H1 (cell line): ENCODE measurements around the gene JADE1. TPM values are rescaled to one million over a fixed set of nuclear protein-coding genes. Genes with fewer than 3 reads are reported as not detected.

Experiments
- CTCF ChIA-PET: fragments of 300-600 bp; sonication (Branson Sonifier 250); formaldehyde crosslinking; loops from one replicate; lab custom pipeline; 2021; ENCODE audit not compliant: partially characterized antibody; lab: Charles Lee
- POLR2A ChIA-PET: fragments of 300-600 bp; sonication (Branson Sonifier 250); formaldehyde crosslinking; loops from one replicate; lab custom pipeline; 2021; ENCODE audit warnings: inconsistent platforms; ENCODE audit not compliant: partially characterized antibody; lab: Charles Lee
- DNase-seq, 2 experiments: peaks; one replicate each; pipeline versions ENCODE4 v3.0.0 to v3.0.0-alpha.2; 2010 to 2022; ENCODE audit warnings: low spot score in 2 of 2, low read depth in 1 of 2, mixed read lengths in 1 of 2
- FAIRE-seq: peaks from 2 replicates; lab custom pipeline; 2011; peaks lifted over from hg19 to GRCh38; lab: Jason Lieb, UNC
- H2AFZ ChIP-seq: 2 replicates; pipeline ENCODE4 v1.8.1; 2012; ENCODE audit warnings: low read length, inconsistent platforms
- H2AK5ac ChIP-seq: 2 replicates; pipeline ENCODE4 v1.6.1; 2013; ENCODE audit warnings: low read depth, low read length
- H2BK120ac ChIP-seq: replicated peaks from 2 replicates; pipeline ENCODE3; 2013; ENCODE audit warnings: low read depth, low read length, inconsistent platforms
- H2BK12ac ChIP-seq: 2 replicates; pipeline ENCODE4 v1.6.1; 2013; ENCODE audit warnings: low read depth, low read length
- H2BK15ac ChIP-seq: 2 replicates; pipeline ENCODE4 v1.6.1; 2013; ENCODE audit warnings: low read length
- H2BK20ac ChIP-seq: 2 replicates; pipeline ENCODE4 v1.6.1; 2013; ENCODE audit warnings: low read length
- H2BK5ac ChIP-seq: 2 replicates; pipeline ENCODE4 v1.6.1; 2013; ENCODE audit warnings: low read depth, low read length
- H3K14ac ChIP-seq: 2 replicates; pipeline ENCODE4 v1.6.1; 2013; ENCODE audit warnings: inconsistent platforms; ENCODE audit not compliant: insufficient read length
- H3K18ac ChIP-seq: 2 replicates; pipeline ENCODE4 v1.6.1; 2013; ENCODE audit warnings: low read length; ENCODE audit errors: extremely low read depth
- H3K23ac ChIP-seq: 2 replicates; pipeline ENCODE4 v1.6.1; 2013; ENCODE audit warnings: inconsistent platforms; ENCODE audit not compliant: insufficient read length
- H3K23me2 ChIP-seq: 2 replicates; pipeline ENCODE4 v1.6.1; 2013; ENCODE audit warnings: low read depth, low read length
- H3K27ac ChIP-seq: 2 replicates; pipeline ENCODE4 v1.6.1; 2011; ENCODE audit warnings: low read depth, low read length, inconsistent platforms
- H3K27me3 ChIP-seq, 4 experiments: replicated peaks in 1 of 4; 1 replicate in 1 of 4; 2 replicates in 3 of 4; pipeline versions ENCODE4 v1.6.1 to v1.8.1; 2011 to 2013; ENCODE audit warnings: low read length in 3 of 4, mild to moderate bottlenecking in 3 of 4, inconsistent platforms in 2 of 4, mixed read lengths in 2 of 4, moderate library complexity in 1 of 4; ENCODE audit not compliant: control insufficient read depth in 3 of 4, insufficient read depth in 3 of 4; ENCODE audit errors: extremely low read depth in 1 of 4
- H3K36me3 ChIP-seq, 4 experiments: 2 replicates each; pipeline versions ENCODE4 v1.6.1 to v1.8.1; 2011 to 2013; ENCODE audit warnings: mild to moderate bottlenecking in 4 of 4, low read length in 3 of 4, moderate library complexity in 2 of 4, control low read depth in 1 of 4, inconsistent platforms in 1 of 4; ENCODE audit not compliant: insufficient read depth in 4 of 4, control insufficient read depth in 2 of 4
- H3K4ac ChIP-seq: replicated peaks from 2 replicates; pipeline ENCODE3; 2013; ENCODE audit warnings: low read length, low read depth, mixed read lengths, inconsistent platforms; ENCODE audit not compliant: insufficient read length
- H3K4me1 ChIP-seq, 4 experiments: replicated peaks in 1 of 4; 1 replicate in 1 of 4; 2 replicates in 3 of 4; pipeline versions ENCODE4 v1.6.1 to v1.8.1; 2011 to 2013; ENCODE audit warnings: low read length in 3 of 4, inconsistent platforms in 2 of 4, mixed read lengths in 1 of 4; ENCODE audit not compliant: insufficient read depth in 4 of 4, control insufficient read depth in 3 of 4
- H3K4me2 ChIP-seq, 2 experiments: 2 replicates each; pipeline versions ENCODE4 v1.6.1 to v1.8.1; 2011 to 2013; ENCODE audit warnings: low read depth in 2 of 2, low read length in 2 of 2, control low read depth in 1 of 2, inconsistent platforms in 1 of 2, mild to moderate bottlenecking in 1 of 2; ENCODE audit not compliant: insufficient read depth in 1 of 2
- H3K4me3 ChIP-seq, 4 experiments: fragments of 200-600, 300-600 bp in 1 of 4; sonication (generic), shearing (Covaris generic), sonication (Bioruptor Twin) in 1 of 4; 2 replicates each; pipeline versions ENCODE4 v1.5.1 to v1.8.1; 2011 to 2016; ENCODE audit warnings: low read length in 4 of 4, low read depth in 3 of 4, control low read depth in 2 of 4, inconsistent platforms in 2 of 4, mild to moderate bottlenecking in 2 of 4, mixed read lengths in 1 of 4, moderate library complexity in 1 of 4; ENCODE audit not compliant: insufficient read depth in 2 of 4; ENCODE audit errors: extremely low read depth in 1 of 4
- H3K56ac ChIP-seq: replicated peaks from 2 replicates; pipeline ENCODE3; 2013; ENCODE audit warnings: low read depth, mild to moderate bottlenecking, mixed read lengths, low read length, inconsistent platforms; ENCODE audit not compliant: insufficient read length
- H3K79me1 ChIP-seq: 2 replicates; pipeline ENCODE4 v1.6.1; 2013; ENCODE audit warnings: low read depth, low read length, control low read depth
- H3K79me2 ChIP-seq, 2 experiments: 2 replicates each; pipeline versions ENCODE4 v1.6.1 to v1.8.1; 2012 to 2013; ENCODE audit warnings: low read length in 2 of 2, mild to moderate bottlenecking in 2 of 2, inconsistent platforms in 1 of 2; ENCODE audit not compliant: insufficient read depth in 2 of 2, control insufficient read depth in 1 of 2
- H3K9ac ChIP-seq, 4 experiments: replicated peaks in 1 of 4; 1 replicate in 1 of 4; 2 replicates in 3 of 4; pipeline versions ENCODE4 v1.6.1 to v1.8.1; 2011 to 2013; ENCODE audit warnings: low read depth in 3 of 4, low read length in 3 of 4, control low read depth in 2 of 4, mild to moderate bottlenecking in 2 of 4, moderate library complexity in 2 of 4, inconsistent platforms in 1 of 4; ENCODE audit errors: extremely low read depth in 1 of 4
- H3K9me3 ChIP-seq, 2 experiments: 2 replicates each; pipeline versions ENCODE4 v1.6.1 to v1.8.1; 2012 to 2013; ENCODE audit warnings: mild to moderate bottlenecking in 2 of 2, moderate library complexity in 2 of 2, control low read depth in 1 of 2, inconsistent platforms in 1 of 2, low read depth in 1 of 2, low read length in 1 of 2, mixed read lengths in 1 of 2; ENCODE audit not compliant: insufficient read depth in 2 of 2
- H4K20me1 ChIP-seq, 2 experiments: replicated peaks in 1 of 2; 2 replicates each; pipeline versions ENCODE3 to v1.8.1; 2011 to 2013; ENCODE audit warnings: inconsistent platforms in 2 of 2, low read length in 2 of 2, mild to moderate bottlenecking in 1 of 2; ENCODE audit not compliant: insufficient read depth in 2 of 2, control insufficient read depth in 1 of 2
- H4K5ac ChIP-seq: 2 replicates; pipeline ENCODE4 v1.6.1; 2013; ENCODE audit warnings: low read length, low read depth, mixed read lengths, inconsistent platforms; ENCODE audit not compliant: insufficient read length
- H4K8ac ChIP-seq: 2 replicates; pipeline ENCODE4 v1.8.0; 2013; ENCODE audit warnings: mild to moderate bottlenecking, moderate library complexity, low read length, inconsistent platforms; ENCODE audit not compliant: insufficient read depth; ENCODE audit errors: extremely low read depth
- H4K91ac ChIP-seq: replicated peaks from 2 replicates; pipeline ENCODE3; 2013; ENCODE audit warnings: low read length, mixed read lengths, inconsistent platforms; ENCODE audit not compliant: insufficient read length
- CEBPB ChIP-seq: IDR thresholded peaks from 2 replicates; pipeline ENCODE4 v1.6.1; 2012; ENCODE audit warnings: low read depth, low read length
- WGBS, 2 experiments: shearing (Covaris generic) in 1 of 2; methylation state at CpG; one replicate each; pipeline versions ENCODE4 v1.1.6 to v1.1.7; 2013 to 2015; ENCODE audit warnings: low lambda C conversion rate in 2 of 2, mixed read lengths in 2 of 2, inconsistent platforms in 1 of 2, low coverage in 1 of 2, missing lambda C conversion rate in 1 of 2; ENCODE audit not compliant: insufficient replicate concordance in 2 of 2, insufficient coverage in 1 of 2, insufficient read length in 1 of 2; ENCODE audit errors: extremely low coverage in 1 of 2, missing lambda C conversion rate in 1 of 2; 5-methylcytosine and 5-hydroxymethylcytosine counted together
- polyA plus RNA-seq, 7 experiments: library from polyadenylated mRNA; depleted of rRNA in 3 of 7; stranded (reverse) in 5 of 7; unstranded in 2 of 7; fragments of >200 nt in 5 of 7; fragments of 200-250 nt in 2 of 7; gene quantifications; 1 replicate in 5 of 7; 2 replicates in 1 of 7; 4 replicates in 1 of 7; pipeline versions ENCODE4 v1.2.1 to v1.2.3, GENCODE V29; 2011 to 2013; ENCODE audit warnings: missing spikeins in 2 of 7, mixed read lengths in 2 of 7
- total RNA-seq: library from RNA; stranded (reverse); fragmentation: NEBNext Ultra II Directional; extraction: Animal tissue kit (Norgen Biotek cat#: 25700); gene quantifications from 2 replicates; pipeline ENCODE4 v1.2.1, GENCODE V29; 2021
- TF ChIP-seq, protein P1 (sequence below): IDR thresholded peaks from 2 replicates; pipeline ENCODE4 v1.6.1; 2012; ENCODE audit warnings: low read length, inconsistent platforms

Gene JADE1
- total and polyA plus RNA-seq, 2 of the 8 experiments (the other 6 are each of a cell fraction or from before 2014, with no cell fraction given) = 37.7 to 213 TPM

DNA sequence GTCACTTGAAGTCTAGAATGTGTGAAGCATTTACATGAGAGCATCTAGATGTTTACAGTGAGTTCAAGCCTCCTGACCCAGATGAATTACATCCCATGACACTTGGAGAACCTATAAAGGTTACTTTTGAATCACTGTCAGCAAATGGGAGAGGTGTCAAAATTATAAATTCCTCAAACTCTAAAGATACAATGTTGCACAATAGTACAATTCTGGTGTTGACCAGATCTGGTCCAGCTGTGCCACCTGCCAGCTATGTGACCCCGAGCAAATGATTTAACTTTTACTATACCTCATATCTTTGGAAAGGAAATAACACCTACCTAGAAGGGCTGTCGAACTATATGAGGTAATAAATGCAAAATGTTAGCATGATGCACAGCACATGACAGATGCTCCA, 69.8 kb downstream of the JADE1 start:
- H3K79me2 ChIP-seq = no peaks in the 10 kb centered on the region
- H3K36me3 ChIP-seq = peaks cover 0 to 6% (median 1%) of the 10 kb centered on the region in 4 experiments; a peak in 2 of 8 replicates
- H2AFZ ChIP-seq = no peak overlapping the region
- DNase-seq = no peak
- no peak overlapping the region for H2BK15ac ChIP-seq
- no peak overlapping the region for H2BK20ac ChIP-seq
- H3K4ac ChIP-seq = no peak overlapping the region
- no peaks in the 10 kb centered on the region for H4K20me1 ChIP-seq
- H2BK5ac ChIP-seq = no peak overlapping the region
- no peak overlapping the region for H3K23ac ChIP-seq
- H3K4me1 ChIP-seq = no peaks in the 10 kb centered on the region
- no peaks in the 10 kb centered on the region for H3K27me3 ChIP-seq
- no peak overlapping the region for H3K27ac ChIP-seq
- H2BK12ac ChIP-seq = no peak overlapping the region
- no peak overlapping the region for H3K4me2 ChIP-seq
- CTCF ChIA-PET = interaction anchor here (1.6 kb wide), 1 partner anchor 305 kb away, joined by 3 read pairs; no protein-coding TSS in a partner anchor
- H3K4me3 ChIP-seq = no peak overlapping the region
- TF ChIP-seq, protein P1, sequence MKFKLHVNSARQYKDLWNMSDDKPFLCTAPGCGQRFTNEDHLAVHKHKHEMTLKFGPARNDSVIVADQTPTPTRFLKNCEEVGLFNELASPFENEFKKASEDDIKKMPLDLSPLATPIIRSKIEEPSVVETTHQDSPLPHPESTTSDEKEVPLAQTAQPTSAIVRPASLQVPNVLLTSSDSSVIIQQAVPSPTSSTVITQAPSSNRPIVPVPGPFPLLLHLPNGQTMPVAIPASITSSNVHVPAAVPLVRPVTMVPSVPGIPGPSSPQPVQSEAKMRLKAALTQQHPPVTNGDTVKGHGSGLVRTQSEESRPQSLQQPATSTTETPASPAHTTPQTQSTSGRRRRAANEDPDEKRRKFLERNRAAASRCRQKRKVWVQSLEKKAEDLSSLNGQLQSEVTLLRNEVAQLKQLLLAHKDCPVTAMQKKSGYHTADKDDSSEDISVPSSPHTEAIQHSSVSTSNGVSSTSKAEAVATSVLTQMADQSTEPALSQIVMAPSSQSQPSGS = no peak
- peak; percentile 13; the same call in 1 of the 2 replicates for TF ChIP-seq CEBPB
- H3K23me2 ChIP-seq = no peaks in the 10 kb centered on the region
- no peaks in the 10 kb centered on the region for H3K9me3 ChIP-seq
- no peak overlapping the region for H3K56ac ChIP-seq
- 87% methylated on average over 2 of the region's 2 CpGs; no CpG with 5 or more reads in 1 of the 2 experiments for WGBS, 2 experiments
- no peak overlapping the region for H4K91ac ChIP-seq
- no peak overlapping the region for H3K9ac ChIP-seq
- H4K5ac ChIP-seq = no peak overlapping the region
- no peak overlapping the region for H2AK5ac ChIP-seq
- H3K79me1 ChIP-seq = no peaks in the 10 kb centered on the region
- no peak overlapping the region for H2BK120ac ChIP-seq
- no peak overlapping the region for H3K14ac ChIP-seq
- no peak for FAIRE-seq
- H4K8ac ChIP-seq = no peak overlapping the region
- POLR2A ChIA-PET = interaction anchor here (3.7 kb wide), 1 partner anchor 10 kb away, joined by 15 read pairs; no protein-coding TSS in a partner anchor
- no peak overlapping the region for H3K18ac ChIP-seq
